ENCODE data around the gene DTWD2. TPM values are rescaled to one million over a fixed set of nuclear protein-coding genes. Genes with fewer than 3 reads are reported as not detected.
"Not testable (repeated sequence)": the region's sequence is repeated elsewhere in the genome, so short reads cannot be mapped to it uniquely, and the experiment has no call there.

The DTWD2 gene
- total RNA-seq, 6 experiments from 2014 or later, result 4.9 to 7.3 (median 5.6) TPM

GRCh38 chr5:118968406-118968911 lies 19.9 kb downstream of the DTWD2 start:
- Mint-ChIP-seq H3K36me3 (ENCODE audit: low read depth) (peaks cover 4% of the 10 kb centered on the region), H3K4me1 (ENCODE audit: low read depth) (no peaks in the 10 kb centered on the region), H3K27me3 (ENCODE audit: insufficient read depth) (peaks cover 3% of the 10 kb centered on the region), H3K4me3 (no peak overlapping the region), H3K27ac (no peak overlapping the region), H3K9me3 (no peaks in the 10 kb centered on the region; the same call in 1 of the 2 replicates)
- no peak for TF ChIP-seq CTCF (IDR thresholded peaks at IDR 0.05)
- DNase-seq, result no peak

GRCh38 chr5:118967059-118967508 lies 21.3 kb downstream of the DTWD2 start:
- H3K36me3 Mint-ChIP-seq (ENCODE audit: low read depth), result peaks cover 4% of the 10 kb centered on the region
- H3K4me3 Mint-ChIP-seq, result no peak overlapping the region
- no peaks in the 10 kb centered on the region for H3K4me1 Mint-ChIP-seq (ENCODE audit: low read depth)
- DNase-seq, result no peak
- TF ChIP-seq CTCF (IDR thresholded peaks at IDR 0.05), result no peak
- no peak overlapping the region for H3K27ac Mint-ChIP-seq
- no peaks in the 10 kb centered on the region; the same call in 1 of the 2 replicates for H3K9me3 Mint-ChIP-seq
- peaks cover 3% of the 10 kb centered on the region for H3K27me3 Mint-ChIP-seq (ENCODE audit: insufficient read depth)

- H3K27me3 Mint-ChIP-seq (ENCODE audit: insufficient read depth), result peaks cover 1% of the 10 kb centered on the region
- no peak overlapping the region for H3K4me3 Mint-ChIP-seq
- H3K27ac Mint-ChIP-seq, result no peak overlapping the region
- TF ChIP-seq CTCF (IDR thresholded peaks at IDR 0.05), result no peak
- H3K9me3 Mint-ChIP-seq, result no peaks in the 10 kb centered on the region; the same call in 1 of the 2 replicates
- no peaks in the 10 kb centered on the region for H3K4me1 Mint-ChIP-seq (ENCODE audit: low read depth)
- DNase-seq, result no peak
- H3K36me3 Mint-ChIP-seq (ENCODE audit: low read depth), result peaks cover 4% of the 10 kb centered on the region
These were observed 22.5 kb downstream of the DTWD2 start for GRCh38 chr5:118965890-118966289.

- not testable (repeated sequence) for H3K4me3 Mint-ChIP-seq; H3K27me3 Mint-ChIP-seq (ENCODE audit: insufficient read depth); H3K4me1 Mint-ChIP-seq (ENCODE audit: low read depth); H3K27ac Mint-ChIP-seq; DNase-seq; H3K9me3 Mint-ChIP-seq; H3K36me3 Mint-ChIP-seq (ENCODE audit: low read depth)
These were observed 23.4 kb downstream of the DTWD2 start for GRCh38 chr5:118964970-118965369.

- not testable (repeated sequence) for H3K27me3 Mint-ChIP-seq (ENCODE audit: insufficient read depth); H3K4me3 Mint-ChIP-seq; H3K36me3 Mint-ChIP-seq (ENCODE audit: low read depth); H3K4me1 Mint-ChIP-seq (ENCODE audit: low read depth); H3K27ac Mint-ChIP-seq; DNase-seq; H3K9me3 Mint-ChIP-seq
These were observed 24.0 kb downstream of the DTWD2 start for GRCh38 chr5:118964388-118964787.

GRCh38 chr5:118963169-118963568 lies 25.2 kb downstream of the DTWD2 start:
- Mint-ChIP-seq H3K36me3 (ENCODE audit: low read depth) (no peaks in the 10 kb centered on the region; the same call in 1 of the 2 replicates), H3K9me3 (no peaks in the 10 kb centered on the region; the same call in 1 of the 2 replicates), H3K4me1 (ENCODE audit: low read depth) (no peaks in the 10 kb centered on the region), H3K27ac (no peak overlapping the region), H3K4me3 (no peak overlapping the region), H3K27me3 (ENCODE audit: insufficient read depth) (peaks cover 1% of the 10 kb centered on the region; the same call in 1 of the 2 replicates)
- DNase-seq, result no peak
- no peak for TF ChIP-seq CTCF (IDR thresholded peaks at IDR 0.05)
